B cell (primary cell): ENCODE measurements around the gene OLFM4.

ENCODE experiments used
- EZH2 ChIP-seq: IDR thresholded peaks from 2 replicates; pipeline ENCODE4 v1.6.1; 2012; ENCODE audit warnings: borderline replicate concordance, low read depth, mild to moderate bottlenecking, moderate library complexity, low read length; ENCODE audit not compliant: insufficient read depth, poor library complexity, severe bottlenecking
- TF ChIP-seq, protein P1 (sequence below): fragments of 200-600 bp; IDR thresholded peaks from one replicate; pipeline ENCODE4 v1.8.0; 2022; ENCODE audit warnings: antibody characterized with exemption, mild to moderate bottlenecking

- TF ChIP-seq, protein P1, sequence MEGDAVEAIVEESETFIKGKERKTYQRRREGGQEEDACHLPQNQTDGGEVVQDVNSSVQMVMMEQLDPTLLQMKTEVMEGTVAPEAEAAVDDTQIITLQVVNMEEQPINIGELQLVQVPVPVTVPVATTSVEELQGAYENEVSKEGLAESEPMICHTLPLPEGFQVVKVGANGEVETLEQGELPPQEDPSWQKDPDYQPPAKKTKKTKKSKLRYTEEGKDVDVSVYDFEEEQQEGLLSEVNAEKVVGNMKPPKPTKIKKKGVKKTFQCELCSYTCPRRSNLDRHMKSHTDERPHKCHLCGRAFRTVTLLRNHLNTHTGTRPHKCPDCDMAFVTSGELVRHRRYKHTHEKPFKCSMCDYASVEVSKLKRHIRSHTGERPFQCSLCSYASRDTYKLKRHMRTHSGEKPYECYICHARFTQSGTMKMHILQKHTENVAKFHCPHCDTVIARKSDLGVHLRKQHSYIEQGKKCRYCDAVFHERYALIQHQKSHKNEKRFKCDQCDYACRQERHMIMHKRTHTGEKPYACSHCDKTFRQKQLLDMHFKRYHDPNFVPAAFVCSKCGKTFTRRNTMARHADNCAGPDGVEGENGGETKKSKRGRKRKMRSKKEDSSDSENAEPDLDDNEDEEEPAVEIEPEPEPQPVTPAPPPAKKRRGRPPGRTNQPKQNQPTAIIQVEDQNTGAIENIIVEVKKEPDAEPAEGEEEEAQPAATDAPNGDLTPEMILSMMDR, result no peak
- no peak for TF ChIP-seq EZH2
Measured at GRCh38 chr13:53010374-53011105, 18.1 kb upstream of the OLFM4 start.
